HG03575 (cell line): Measurements from ENCODE around the gene METTL8.
"Not testable (repeated sequence)": the region's sequence is repeated elsewhere in the genome, so short reads cannot be mapped to it uniquely, and the experiment has no call there.

ENCODE experiments used
- ATAC-seq: cut with Tn5 transposase; IDR thresholded peaks from one replicate; pipeline ENCODE4 v1.9.1; 2021; ENCODE audit not compliant: unreplicated experiment, insufficient number of reproducible peaks, low FRiP score; ENCODE audit errors: extremely low read depth

The METTL8 gene

DNA sequence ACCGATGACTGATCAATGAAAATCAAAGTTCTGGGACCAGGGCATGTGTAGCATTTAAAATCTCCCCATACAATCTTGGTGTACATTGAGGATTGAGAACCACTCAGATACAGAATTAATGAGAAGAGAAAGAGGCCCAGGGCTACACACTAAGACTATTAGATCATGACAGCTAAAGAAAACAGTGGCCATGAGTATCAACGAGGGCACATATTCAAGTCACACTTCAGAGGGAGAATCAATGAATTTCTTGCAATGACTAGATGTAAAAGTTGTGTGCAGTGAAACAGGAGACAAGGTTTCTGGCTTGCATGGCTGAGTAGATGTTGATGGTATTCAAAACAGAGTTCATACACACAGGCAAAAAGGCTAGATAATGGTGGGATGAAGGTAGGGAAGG, 29.1 kb downstream of the METTL8 start:
- ATAC-seq: no peak

DNA sequence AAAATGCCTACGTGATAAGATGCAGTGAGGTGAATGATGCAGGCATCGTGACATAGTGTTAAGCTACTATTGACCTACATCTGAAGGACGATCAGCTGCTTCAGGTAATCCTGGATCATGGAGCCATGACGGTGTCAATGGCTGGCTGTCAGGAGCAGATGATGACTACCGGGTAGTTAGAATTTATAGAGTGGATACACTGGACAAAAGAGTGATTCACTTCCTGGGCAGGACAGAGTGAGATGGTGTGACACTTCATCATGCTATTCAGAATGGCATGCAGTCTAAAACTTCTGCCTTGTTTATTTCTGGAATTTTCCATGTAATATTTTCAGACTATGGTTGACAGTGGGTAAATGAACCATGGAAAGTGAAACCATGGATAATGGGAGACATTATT, 29.5 kb downstream of the METTL8 start:
- no peak for ATAC-seq

DNA sequence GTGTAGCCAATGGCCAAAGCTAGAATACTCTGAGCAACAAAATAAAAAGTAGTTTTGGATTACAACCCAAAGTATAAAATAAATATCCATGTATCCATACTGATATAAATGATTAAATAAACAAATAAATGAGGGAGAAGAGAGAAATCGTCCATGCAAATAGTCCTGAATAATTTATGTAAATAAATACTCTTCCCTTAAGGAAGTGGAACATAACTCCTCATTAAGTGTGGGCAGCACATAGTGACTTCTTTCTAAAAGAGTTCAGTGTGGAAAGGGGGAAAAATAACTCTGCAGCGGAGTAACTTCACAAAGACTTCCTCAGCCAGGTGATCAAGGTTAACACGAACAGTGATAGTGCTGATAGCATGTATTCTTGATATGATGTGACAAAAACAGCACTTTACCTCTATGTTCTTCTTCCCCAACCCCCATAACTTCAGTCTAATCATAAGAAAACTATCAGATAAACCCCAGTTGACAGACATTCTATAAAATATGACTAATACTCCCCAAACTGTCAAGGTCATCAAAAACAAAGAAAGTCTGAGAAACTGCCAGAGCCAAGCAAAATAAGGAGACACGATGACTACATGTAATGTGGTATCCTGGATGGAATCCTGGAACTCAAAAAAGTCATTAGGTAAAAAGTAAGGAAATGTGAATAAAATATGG, 30.7 kb downstream of the METTL8 start:
- no peak for ATAC-seq

DNA sequence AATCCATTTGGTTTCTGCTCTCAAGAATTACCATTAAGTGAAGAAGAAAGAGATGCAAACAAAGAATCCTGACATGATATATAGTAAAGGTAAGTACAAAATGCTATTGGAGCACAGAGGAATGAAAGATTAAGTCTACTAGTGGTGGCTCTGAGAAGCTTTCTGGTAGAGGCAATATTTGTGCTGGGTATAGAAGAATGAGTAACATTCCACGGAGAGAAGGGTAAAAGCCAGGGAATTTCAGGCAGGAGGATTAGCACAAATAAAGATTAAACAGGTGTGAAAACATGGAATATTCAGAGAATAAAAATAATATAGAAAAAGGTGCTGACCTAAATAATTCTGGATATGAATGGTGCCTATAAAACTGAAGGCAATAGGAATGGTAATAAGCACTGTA, 31.8 kb downstream of the METTL8 start:
- ATAC-seq: no peak

DNA sequence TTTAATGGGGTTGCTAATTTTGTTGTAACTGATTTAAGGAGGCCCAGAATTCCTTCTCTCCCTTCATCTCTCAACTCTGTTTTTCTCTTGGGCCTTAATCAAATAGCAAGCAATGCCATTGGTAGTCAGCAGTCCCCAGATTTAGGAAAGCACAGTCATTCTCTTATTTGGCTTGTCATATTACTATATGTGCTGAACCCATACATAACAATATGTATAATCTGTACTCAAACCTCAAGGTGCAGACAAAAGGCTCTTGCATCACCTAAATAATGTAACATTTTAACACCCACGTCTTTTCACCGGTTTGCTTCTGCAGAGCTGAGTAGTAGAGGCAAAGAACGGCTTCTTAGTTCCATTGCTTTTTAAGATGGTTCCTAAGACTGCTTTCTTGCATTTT, 33.4 kb downstream of the METTL8 start:
- no peak for ATAC-seq

DNA sequence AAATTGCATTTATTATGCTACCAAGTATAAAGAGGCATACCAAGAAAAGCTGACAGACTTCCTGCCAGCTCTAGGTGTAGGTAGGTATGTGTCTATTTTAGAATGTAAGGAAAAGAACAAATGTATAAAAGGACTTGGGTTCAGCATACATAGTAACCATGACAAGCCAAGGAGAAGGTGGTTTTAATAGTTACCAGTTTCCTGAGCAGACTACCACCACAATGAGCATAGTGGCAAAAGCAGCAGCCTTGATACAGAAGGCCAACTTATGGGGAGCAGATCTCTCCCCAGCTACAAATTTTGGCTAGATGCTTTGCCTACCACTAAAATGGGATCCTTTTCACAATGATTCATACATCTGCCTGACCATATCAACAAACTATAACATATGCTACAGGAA, 34.5 kb downstream of the METTL8 start:
- no peak for ATAC-seq

DNA sequence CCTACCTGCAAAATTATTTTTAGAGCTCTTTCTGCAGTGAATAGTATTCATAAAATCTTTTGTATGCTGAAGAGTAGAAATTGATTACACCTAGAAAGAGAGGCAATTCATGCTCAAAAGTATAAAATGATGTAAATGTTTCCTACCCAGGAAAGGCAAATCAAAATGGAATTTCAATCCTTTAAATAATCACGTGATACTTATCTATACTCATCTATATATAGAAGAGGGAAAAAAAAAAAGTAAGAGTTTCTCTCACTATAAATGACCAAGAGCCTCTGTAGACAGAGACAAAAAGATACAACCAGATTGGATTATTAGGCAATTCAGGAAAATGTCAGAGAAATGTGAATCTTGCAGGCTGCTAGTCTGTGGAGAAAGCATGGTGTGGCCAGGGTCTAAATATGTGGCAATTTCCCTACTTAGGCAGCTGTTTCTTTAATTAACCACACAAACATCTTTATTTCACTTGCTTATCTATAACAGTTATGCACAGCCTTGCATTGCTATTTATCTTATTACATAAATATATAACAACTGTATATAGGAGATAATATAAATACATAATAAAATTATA, 39.5 kb downstream of the METTL8 start:
- ATAC-seq: no peak

DNA sequence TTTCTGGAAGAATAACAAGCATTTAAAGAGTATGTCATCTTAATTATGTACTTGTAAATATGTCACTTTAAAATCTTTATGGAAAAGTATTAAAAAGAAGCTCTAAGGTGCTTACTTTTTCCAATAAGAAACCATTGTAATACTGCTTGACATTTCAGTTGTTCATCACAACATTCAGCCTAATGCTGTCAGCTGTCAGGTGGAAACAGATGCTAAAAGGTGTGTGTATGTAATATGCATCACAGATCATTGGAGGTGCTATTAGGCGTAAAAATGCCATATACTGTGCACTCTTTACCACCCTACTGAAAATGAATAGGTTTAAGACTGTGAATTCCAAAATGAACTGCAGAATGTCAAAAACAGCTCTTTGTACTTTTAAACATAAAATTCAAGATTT, 40.3 kb downstream of the METTL8 start:
- ATAC-seq: no peak

DNA sequence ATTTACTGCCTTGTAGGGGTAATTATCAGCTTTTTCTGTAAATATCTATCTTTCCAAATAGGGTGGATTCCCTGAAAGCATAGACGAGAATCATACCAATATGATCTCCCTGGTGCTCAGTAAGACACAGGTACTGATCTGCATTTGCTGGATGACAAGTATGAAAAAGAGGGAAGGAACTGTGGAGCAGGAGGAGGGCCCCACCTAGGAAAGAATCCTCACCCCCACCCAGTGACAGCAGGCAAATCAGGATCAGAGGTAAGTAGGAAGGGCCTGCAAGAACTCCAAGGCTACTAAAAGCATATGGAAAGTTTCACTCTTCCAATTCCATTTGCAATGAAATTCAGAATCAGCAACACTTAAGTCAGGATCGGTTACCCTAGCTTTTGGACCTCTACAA, 42.3 kb downstream of the METTL8 start:
- ATAC-seq: no peak

DNA sequence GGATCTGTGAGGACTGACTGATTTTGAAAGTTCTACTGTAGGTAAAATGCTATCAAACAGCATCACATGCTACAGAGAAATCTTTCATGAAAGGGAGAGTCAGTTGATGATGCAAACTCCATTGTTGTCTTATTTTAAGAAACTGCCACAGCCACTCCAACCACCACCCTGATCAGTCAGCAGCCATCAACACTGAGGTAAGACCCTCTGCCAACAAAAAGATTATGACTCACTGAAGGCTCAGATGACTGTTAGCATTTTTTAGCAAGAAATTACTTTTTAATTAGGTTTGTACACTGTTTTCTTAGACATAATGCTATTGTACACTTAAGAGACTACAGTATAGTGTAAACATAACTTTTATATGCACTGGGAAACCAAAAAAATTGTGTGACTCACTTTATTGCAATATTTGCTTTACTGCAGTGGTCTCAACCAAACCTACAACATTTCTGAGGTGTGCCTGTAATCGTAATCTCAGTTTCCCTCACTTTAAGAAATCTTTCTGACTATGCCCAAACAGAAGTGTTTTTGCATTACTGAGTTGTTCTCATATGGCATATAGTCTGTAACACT, 42.8 kb downstream of the METTL8 start:
- ATAC-seq: no peak

DNA sequence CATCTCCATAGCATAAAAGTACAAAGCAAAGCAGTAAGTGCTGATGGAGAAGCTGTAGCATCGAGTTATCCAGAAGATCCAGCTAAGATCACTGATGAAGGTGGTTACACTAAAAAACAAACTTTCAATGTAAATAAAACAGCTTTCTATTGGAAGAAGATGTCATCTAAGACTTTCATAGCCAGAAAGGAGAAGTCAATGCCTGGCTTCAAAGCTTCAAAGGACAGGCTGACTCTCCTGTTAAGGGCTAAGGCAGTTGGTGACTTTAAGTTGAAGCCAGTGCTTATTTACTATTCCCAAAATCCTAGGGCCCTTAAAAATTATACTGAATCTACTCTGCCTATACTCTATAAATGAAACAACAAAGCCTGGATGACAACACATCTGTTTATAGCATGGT, 44.0 kb downstream of the METTL8 start:
- ATAC-seq: no peak

DNA sequence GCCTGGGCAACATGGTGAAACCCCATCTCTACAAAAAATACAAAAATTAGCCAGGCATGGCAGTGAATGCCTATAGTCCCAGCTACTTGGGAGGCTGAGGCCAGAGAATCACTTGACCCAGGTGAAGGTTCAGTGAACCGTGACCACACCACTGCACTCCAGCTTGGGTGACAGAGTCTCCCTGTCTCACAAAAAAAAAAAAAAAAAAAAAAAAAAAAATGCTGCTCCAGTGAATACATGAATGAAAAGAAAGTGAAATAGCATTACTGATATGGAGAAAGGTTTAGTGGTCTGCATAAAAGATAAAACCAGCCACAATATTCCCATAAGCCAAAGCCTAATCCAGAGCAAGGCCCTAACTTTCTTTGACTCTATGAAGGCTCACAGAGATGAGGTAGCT, 44.5 kb downstream of the METTL8 start:
- ATAC-seq: no peak

DNA sequence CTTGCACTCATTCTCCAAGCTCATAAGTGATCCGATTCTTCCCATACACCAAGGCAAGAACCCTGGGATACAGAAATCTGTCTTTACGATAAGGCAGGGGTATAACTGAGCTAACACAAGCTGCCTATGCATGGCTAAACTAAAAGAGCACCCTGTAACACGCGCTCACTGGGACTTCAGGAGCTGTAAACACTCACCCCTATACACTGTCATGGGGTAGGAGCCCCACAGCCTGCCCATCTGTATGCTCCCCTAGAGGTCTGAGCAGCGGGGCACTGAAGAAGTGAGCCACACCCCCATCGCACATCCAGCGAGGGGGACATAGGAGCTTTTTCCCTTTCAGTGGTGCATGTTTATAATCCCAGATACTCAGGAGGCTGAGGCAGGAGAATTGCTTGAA, 46.7 kb downstream of the METTL8 start:
- ATAC-seq: no peak

DNA sequence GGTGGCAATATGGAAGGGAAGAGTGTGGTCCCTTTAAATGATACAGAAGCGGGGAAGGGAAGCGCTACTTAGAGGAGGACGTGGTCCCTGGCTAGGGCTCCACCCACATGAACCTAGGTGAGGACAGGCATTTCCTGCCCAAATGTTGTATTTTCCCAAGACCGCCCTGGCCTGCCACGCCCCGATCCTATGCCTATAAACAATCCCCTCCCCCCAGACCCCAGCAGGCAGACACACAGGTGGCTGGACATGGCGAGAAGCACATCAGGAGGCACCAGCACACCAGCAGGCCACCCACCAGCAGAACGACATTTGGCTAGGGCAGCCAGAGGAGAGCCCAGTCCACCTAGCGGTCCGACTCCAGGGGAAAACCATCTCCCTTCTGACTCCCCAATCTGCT, 47.2 kb downstream of the METTL8 start:
- ATAC-seq: no peak

DNA sequence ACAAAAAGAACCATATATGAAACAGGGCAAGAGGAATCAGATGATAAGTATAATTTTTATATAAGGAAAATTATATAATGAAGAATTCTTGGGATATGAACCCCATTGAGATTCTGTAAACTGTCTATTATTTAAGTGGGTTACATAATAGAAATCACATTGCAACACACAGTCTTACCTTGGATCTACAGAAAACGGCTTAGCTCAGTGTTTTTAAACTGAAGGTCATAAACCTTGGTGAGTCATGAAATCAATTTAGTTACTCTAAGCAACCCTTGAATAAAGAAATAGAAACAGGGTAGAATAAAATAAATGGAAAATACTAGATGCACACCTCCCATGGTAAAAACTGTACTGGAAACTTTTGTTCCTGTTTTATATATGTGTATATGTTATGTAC, 50.7 kb downstream of the METTL8 start:
- ATAC-seq: no peak

DNA sequence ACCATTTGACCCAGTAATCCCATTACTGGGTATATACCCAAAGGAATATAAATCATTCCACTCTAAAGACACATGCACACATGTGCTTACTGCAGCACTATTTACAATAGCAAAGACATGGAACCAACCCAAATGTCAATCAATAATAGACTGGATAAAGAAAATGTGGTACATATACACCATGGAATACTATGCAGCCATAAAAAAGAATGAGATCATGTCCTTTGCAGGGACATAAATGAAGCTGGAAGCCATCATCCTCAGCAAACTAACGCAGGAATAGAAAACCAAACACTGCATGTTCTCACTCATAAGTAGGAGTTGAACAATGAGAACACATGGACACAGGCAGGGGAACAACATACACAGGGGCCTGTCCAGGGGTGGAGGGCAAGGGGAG, 51.6 kb downstream of the METTL8 start:
- not testable (repeated sequence) for ATAC-seq

DNA sequence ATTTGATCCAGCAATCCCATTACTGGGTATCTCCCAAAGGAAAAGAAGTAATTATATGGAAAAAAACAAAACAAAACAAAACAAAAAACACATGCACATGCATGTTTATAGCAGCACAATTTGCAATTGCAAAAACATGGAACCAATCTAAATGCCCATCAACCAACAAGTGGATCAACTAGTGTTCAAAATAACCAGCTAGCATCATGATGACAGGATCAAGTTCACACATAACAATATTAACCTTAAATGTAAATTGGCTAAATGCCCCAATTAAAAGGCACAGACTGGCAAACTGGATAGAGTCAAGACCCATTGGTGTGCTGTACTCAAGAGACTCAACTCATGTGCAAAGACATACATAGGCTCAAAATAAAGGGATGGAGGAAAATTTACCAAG, 55.9 kb downstream of the METTL8 start:
- not testable (repeated sequence) for ATAC-seq

DNA sequence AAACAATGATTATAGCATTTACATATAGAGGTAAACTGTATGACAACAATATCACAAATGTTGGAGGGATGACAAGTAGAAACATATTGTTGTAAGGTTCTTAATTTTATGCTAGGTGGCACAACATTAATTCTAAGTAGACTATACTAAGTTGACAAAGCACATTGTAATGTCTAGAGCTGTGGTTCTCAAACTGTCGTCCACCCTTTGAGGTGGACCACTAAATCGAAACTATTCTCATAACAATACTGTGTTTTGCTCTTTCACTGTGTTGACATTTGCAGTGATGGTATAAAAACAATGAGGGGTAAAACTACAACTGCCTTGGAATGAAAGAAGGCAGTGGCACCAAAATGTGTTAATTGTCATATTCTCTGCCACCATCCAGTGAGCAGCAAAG, 66.1 kb downstream of the METTL8 start:
- no peak for ATAC-seq

DNA sequence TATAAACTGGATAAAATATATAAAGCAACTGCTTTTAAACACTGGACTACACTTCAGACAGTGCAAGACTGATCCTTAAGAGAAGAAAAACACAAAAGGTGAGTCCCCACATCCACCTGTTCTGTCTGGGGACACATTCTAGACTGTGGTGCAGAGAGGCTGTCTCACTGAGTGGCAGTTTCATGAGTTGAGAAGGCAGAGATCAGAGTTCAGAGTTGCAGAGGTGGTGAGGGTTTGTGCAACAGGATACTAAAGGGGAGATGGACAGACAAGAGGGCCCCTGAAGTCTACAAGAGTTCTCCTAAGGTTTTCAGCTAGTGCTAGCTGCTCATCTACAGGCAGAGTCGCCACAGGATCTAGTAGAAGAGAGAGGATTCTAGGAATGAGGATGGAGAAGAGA, 68.0 kb downstream of the METTL8 start:
- no peak for ATAC-seq

DNA sequence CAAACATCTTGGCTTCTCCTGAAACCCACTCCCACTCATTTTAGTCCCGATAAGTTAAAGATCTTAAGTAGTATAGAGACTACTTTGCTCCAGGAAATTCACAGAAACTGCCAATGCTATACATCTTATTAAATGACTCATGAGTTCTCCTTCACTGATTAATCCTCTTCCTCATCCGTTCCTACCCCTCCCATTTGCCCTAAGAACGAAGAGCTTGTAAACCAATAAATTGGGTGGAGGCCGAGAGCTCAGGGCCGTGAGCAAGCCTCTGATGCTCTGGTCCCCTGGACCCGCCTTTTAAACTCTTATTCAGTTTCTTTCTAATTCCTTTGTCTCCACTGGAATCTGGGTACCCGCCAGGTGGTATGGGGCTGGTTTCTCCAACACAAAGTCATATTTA, 68.6 kb downstream of the METTL8 start:
- ATAC-seq: no peak

DNA sequence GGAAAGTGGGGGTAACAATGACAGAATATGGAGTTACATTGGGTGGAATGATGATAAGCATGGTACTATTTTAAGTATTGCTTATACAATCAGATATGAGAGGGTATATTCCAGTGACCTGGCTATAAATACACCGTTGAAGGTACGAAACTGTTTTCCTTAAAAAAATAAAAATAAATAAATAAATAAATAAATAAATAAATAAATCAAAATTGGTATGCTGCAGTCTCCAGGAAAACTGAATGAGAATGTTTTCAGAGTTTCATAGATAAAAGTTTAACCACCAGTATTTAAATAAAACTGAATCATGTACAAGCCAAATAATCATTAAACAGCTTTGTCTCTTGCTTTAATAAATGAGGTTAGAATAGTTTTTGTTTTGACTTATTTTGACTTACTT, 71.4 kb downstream of the METTL8 start:
- no peak for ATAC-seq
